Stomach (tissue), 9 donors: ENCODE measurements around the gene FBN2. TPM values are rescaled to one million over a fixed set of nuclear protein-coding genes. Genes with fewer than 3 reads are reported as not detected.
A peak's percentile ranks its signal among the peaks of the same experiment; 100 is the strongest.

Source experiments
- DNase-seq, 2 donors: peaks; one replicate each; pipeline versions ENCODE4 v3.0.0 to v3.0.0-alpha.2; 2013 to 2019
- H3K27ac ChIP-seq, 5 donors: fragments of 200-600 bp in 4 of 5; sonication (generic) in 4 of 5; one replicate each; pipeline ENCODE4 v1.5.1; 2013 to 2019; ENCODE audit warnings: mild to moderate bottlenecking in 1 of 5, moderate library complexity in 1 of 5
- H3K27me3 ChIP-seq, 3 donors: fragments of 200-600 bp; sonication (generic); one replicate each; pipeline ENCODE4 v1.5.1; 2017 to 2019; ENCODE audit warnings: mixed run types in 1 of 3
- H3K36me3 ChIP-seq, 4 donors: fragments of 200-600 bp; sonication (generic); 1 replicate in 3 of 4; 2 replicates in 1 of 4; pipeline ENCODE4 v1.5.1; 2016 to 2019
- H3K4me1 ChIP-seq, 4 donors: fragments of 200-600 bp; sonication (generic); one replicate each; pipeline ENCODE4 v1.5.1; 2016 to 2019
- H3K4me3 ChIP-seq, 4 donors: fragments of 200-600 bp; sonication (generic) in 3 of 4; one replicate each; pipeline ENCODE4 v1.5.1; 2016 to 2019; ENCODE audit warnings: mild to moderate bottlenecking in 1 of 4
- H3K9me3 ChIP-seq, 4 donors: fragments of 200-600 bp; sonication (generic); one replicate each; pipeline ENCODE4 v1.5.1; 2016 to 2019
- CTCF ChIP-seq, 7 experiments: fragments of 450-650 bp in 4 of 7; fragments of 200-600 bp in 3 of 7; sonication (generic) in 3 of 7; IDR thresholded peaks; one replicate each; pipeline ENCODE4 v1.5.1; 2016 to 2019; ENCODE audit warnings: antibody characterized with exemption in 7 of 7, control low read depth in 2 of 7, mild to moderate bottlenecking in 1 of 7
- EP300 ChIP-seq: sonication (generic); formaldehyde crosslinking; IDR thresholded peaks from one replicate; pipeline ENCODE4 v1.6.1; 2017; ENCODE audit warnings: antibody characterized with exemption
- POLR2A ChIP-seq, 4 donors: fragments of 450-650 bp; IDR thresholded peaks; one replicate each; pipeline ENCODE4 v1.6.1; 2016; ENCODE audit warnings: antibody characterized with exemption in 4 of 4, control low read depth in 2 of 4, mild to moderate bottlenecking in 1 of 4, moderate library complexity in 1 of 4
- POLR2AphosphoS5 ChIP-seq, 3 donors: sonication (generic); formaldehyde crosslinking; IDR thresholded peaks; one replicate each; pipeline ENCODE4 v1.6.1; 2016; ENCODE audit warnings: antibody characterized with exemption in 3 of 3
- WGBS, 5 donors: extraction: QIAGEN DNeasy Blood & Tissue Kit in 3 of 5; methylation state at CpG; one replicate each; pipeline versions ENCODE4 v1.1.5 to v1.1.7; 2013 to 2018; 5-methylcytosine and 5-hydroxymethylcytosine counted together
- intact Hi-C: fragments of 100-400 bp; cut with DNase I; formaldehyde crosslinking; loops from one replicate; pipeline ENCODE4 v1.15.1; 2023; ENCODE audit warnings: low total_unique reads
- polyA plus RNA-seq, 3 donors: library from polyadenylated mRNA; stranded (reverse); fragments of 200-250 nt; gene quantifications; one replicate each; pipeline ENCODE4 v1.2.3, GENCODE V29; 2013
- total RNA-seq, 5 donors: library from RNA; depleted of rRNA; stranded (reverse); fragments of >200 nt; gene quantifications; one replicate each; pipeline versions ENCODE4 v1.1.0 to v1.2.3, GENCODE V29; 2014 to 2016
- donor health status: healthy with polysubstance abuse.
- donor health status: Bipolar disorder and iron deficiency.
- donor health status: healthy.

Gene FBN2
- total and polyA plus RNA-seq, 8 donors: under 0.01 to 42.8 (median 1.9) TPM

GRCh38 chr5:128216860-128217531, 321.0 kb downstream of the FBN2 start:
- Histone ChIP-seq H3K27me3 (no peaks in the 10 kb centered on the region), H3K36me3 (no peaks in the 10 kb centered on the region), H3K27ac (no peak overlapping the region), H3K4me1 (peaks cover 0 to 7% (median 3%) of the 10 kb centered on the region in 4 donors), H3K9me3 (no peaks in the 10 kb centered on the region), H3K4me3 (no peak overlapping the region)
- no peak for DNase-seq
- intact Hi-C loops: loop anchor here (10.0 kb wide), 1 partner anchor 628 kb away; no protein-coding TSS in a partner anchor
- no peak for TF ChIP-seq POLR2A (IDR thresholded peaks at IDR 0.05)
- no peak for TF ChIP-seq EP300
- no peak for TF ChIP-seq CTCF (IDR thresholded peaks at IDR 0.05)
- TF ChIP-seq POLR2AphosphoS5 (IDR thresholded peaks at IDR 0.05): no peak
- 76 to 86% (median 80%) methylated on average over 15 of the region's 15 CpGs for WGBS, 5 donors

GRCh38 chr5:128216285-128216684, 321.8 kb downstream of the FBN2 start:
- peaks cover 0 to 7% (median 3%) of the 10 kb centered on the region in 4 donors for H3K4me1 ChIP-seq
- H3K4me3 ChIP-seq: no peak overlapping the region
- DNase-seq: no peak
- TF ChIP-seq CTCF (IDR thresholded peaks at IDR 0.05) (no peak), EP300 (no peak), POLR2AphosphoS5 (IDR thresholded peaks at IDR 0.05) (no peak), POLR2A (IDR thresholded peaks at IDR 0.05) (no peak)
- H3K27me3 ChIP-seq: no peaks in the 10 kb centered on the region
- no peaks in the 10 kb centered on the region for H3K9me3 ChIP-seq
- WGBS, 5 donors: 89 to 98% (median 95%) methylated on average over 7 of the region's 7 CpGs
- H3K36me3 ChIP-seq: no peaks in the 10 kb centered on the region
- H3K27ac ChIP-seq: no peak overlapping the region
- intact Hi-C loops: loop anchor here (10.0 kb wide), 1 partner anchor 629 kb away; no protein-coding TSS in a partner anchor

GRCh38 chr5:128213833-128214232, 324.2 kb downstream of the FBN2 start:
- H3K4me3 ChIP-seq: no peak overlapping the region
- DNase-seq: no peak
- no peak overlapping the region for H3K27ac ChIP-seq
- 55 to 75% (median 73%) methylated on average over 5 of the region's 5 CpGs for WGBS, 5 donors
- intact Hi-C loops: loop anchor here (5.0 to 10.0 kb wide), 2 partner anchors 283 to 631 kb away; no protein-coding TSS in a partner anchor
- H3K27me3 ChIP-seq: no peaks in the 10 kb centered on the region
- H3K9me3 ChIP-seq: no peaks in the 10 kb centered on the region
- H3K4me1 ChIP-seq: peaks cover 0 to 7% (median 3%) of the 10 kb centered on the region in 4 donors
- no peak for TF ChIP-seq POLR2A (IDR thresholded peaks at IDR 0.05)
- TF ChIP-seq EP300: no peak
- TF ChIP-seq POLR2AphosphoS5 (IDR thresholded peaks at IDR 0.05): no peak
- no peak for TF ChIP-seq CTCF (IDR thresholded peaks at IDR 0.05)
- H3K36me3 ChIP-seq: no peaks in the 10 kb centered on the region

GRCh38 chr5:128213340-128213739, 324.7 kb downstream of the FBN2 start:
- no peak for TF ChIP-seq POLR2AphosphoS5 (IDR thresholded peaks at IDR 0.05)
- peak in 5 of 7 experiments; percentile 43 to 74 (median 62) for TF ChIP-seq CTCF (IDR thresholded peaks at IDR 0.05)

More at GRCh38 chr5:128213340-128213739, 324.7 kb downstream of the FBN2 start:
- WGBS, 5 donors: 3 to 7% (median 4%) methylated on average over 4 of the region's 4 CpGs
- Histone ChIP-seq H3K9me3 (no peaks in the 10 kb centered on the region), H3K27ac (no peak overlapping the region), H3K36me3 (no peaks in the 10 kb centered on the region), H3K4me3 (no peak overlapping the region), H3K4me1 (peaks cover 0 to 7% (median 3%) of the 10 kb centered on the region in 4 donors), H3K27me3 (no peaks in the 10 kb centered on the region)
- DNase-seq: peak; percentile 50 to 91
- intact Hi-C loops: loop anchor here (5.0 to 10.0 kb wide), 2 partner anchors 284 to 631 kb away; no protein-coding TSS in a partner anchor
